HepG2 (cell line): ENCODE measurements around the gene WDR76. TPM values are rescaled to one million over a fixed set of nuclear protein-coding genes. Genes with fewer than 3 reads are reported as not detected.
"Not testable (repeated sequence)": the region's sequence is repeated elsewhere in the genome, so short reads cannot be mapped to it uniquely, and the experiment has no call there.

Experiments used
- ATAC-seq: fragments of 200-7000 bp; cut with Tn5 transposase; 3 replicates; pipeline ENCODE4 v1.9.1; 2020; ENCODE audit warnings: mild to moderate bottlenecking, moderate library complexity
- BruUV-seq: library from RNA; stranded (reverse); fragments of 400-500 nt; replicated peaks from 2 replicates; lab custom pipeline; 2021; lab: Mats Ljungman, UMichigan
- CTCF ChIA-PET: fragments of 300-600 bp; formaldehyde crosslinking; extraction: SDS; loops from one replicate; lab custom pipeline; 2021; ENCODE audit warnings: low total read pairs, inconsistent platforms, low intra/inter-chr PET ratio; lab: Yijun Ruan, JAX
- POLR2A ChIA-PET: fragments of 350-600 bp; sonication (Branson Sonifier 250); formaldehyde crosslinking; loops from one replicate; lab custom pipeline; 2020; ENCODE audit warnings: antibody characterized with exemption, inconsistent platforms; lab: Yijun Ruan, JAX
- DNase-seq: peaks from one replicate; pipeline ENCODE4 v3.0.0-alpha.2; 2015; ENCODE audit warnings: low spot score
- FAIRE-seq: peaks from 3 replicates; lab custom pipeline; 2011; peaks lifted over from hg19 to GRCh38; lab: Jason Lieb, UNC
- H2AFZ ChIP-seq: one replicate; pipeline ENCODE4 v1.6.1; 2011; ENCODE audit warnings: low read length, inconsistent platforms
- H3K27ac ChIP-seq: fragments of 300-600 bp; 3 replicates; pipeline ENCODE4 v1.8.0; 2011; ENCODE audit warnings: mixed run types, mild to moderate bottlenecking, mixed read lengths, low read length, inconsistent platforms; ENCODE audit not compliant: insufficient read depth; ENCODE audit errors: extremely low read length
- H3K27me3 ChIP-seq, 2 experiments: fragments of 200-600 bp in 1 of 2; 2 replicates in 1 of 2; 3 replicates in 1 of 2; pipeline versions ENCODE4 v1.6.0 to v1.8.0; 2011; ENCODE audit warnings: low read length in 2 of 2, mild to moderate bottlenecking in 2 of 2, moderate library complexity in 2 of 2, inconsistent platforms in 1 of 2; ENCODE audit not compliant: insufficient read depth in 2 of 2, control insufficient read depth in 1 of 2
- H3K36me3 ChIP-seq, 2 experiments: fragments of 200-600 bp in 1 of 2; replicated peaks in 1 of 2; 2 replicates in 1 of 2; 3 replicates in 1 of 2; pipeline versions ENCODE4 v1.5.1 to v1.8.0; 2011; ENCODE audit warnings: low read length in 2 of 2, inconsistent platforms in 1 of 2; ENCODE audit not compliant: insufficient read depth in 2 of 2, control insufficient read depth in 1 of 2
- H3K4me1 ChIP-seq: 2 replicates; pipeline ENCODE4 v1.5.1; 2012; ENCODE audit warnings: low read length, inconsistent platforms; ENCODE audit not compliant: insufficient read depth
- H3K4me2 ChIP-seq: 2 replicates; pipeline ENCODE4 v1.6.0; 2011; ENCODE audit warnings: low read depth, low read length, inconsistent platforms
- H3K4me3 ChIP-seq, 3 experiments: fragments of 200-600 bp in 1 of 3; sonication (generic), shearing (Covaris generic) in 1 of 3; replicated peaks in 1 of 3; 2 replicates each; pipeline ENCODE4 v1.5.1; 2011 to 2016; ENCODE audit warnings: low read length in 3 of 3, inconsistent platforms in 2 of 3, low read depth in 2 of 3, mild to moderate bottlenecking in 2 of 3, control low read depth in 1 of 3, mixed read lengths in 1 of 3; ENCODE audit not compliant: insufficient read depth in 1 of 3
- H3K79me2 ChIP-seq: one replicate; pipeline ENCODE4 v1.6.1; 2011; ENCODE audit warnings: low read length, inconsistent platforms; ENCODE audit not compliant: insufficient read depth
- H3K9ac ChIP-seq: 2 replicates; pipeline ENCODE4 v1.6.0; 2011; ENCODE audit warnings: mild to moderate bottlenecking, low read depth, low read length, inconsistent platforms; ENCODE audit not compliant: insufficient read depth
- H3K9me3 ChIP-seq: 2 replicates; pipeline ENCODE4 v1.5.1; 2012; ENCODE audit warnings: mild to moderate bottlenecking, low read length
- H4K20me1 ChIP-seq: 2 replicates; pipeline ENCODE4 v1.6.0; 2011; ENCODE audit warnings: inconsistent platforms, mild to moderate bottlenecking, low read length, moderate library complexity; ENCODE audit not compliant: insufficient read depth
- WGBS: methylation state at CpG from one replicate; pipeline ENCODE4 v1.1.6; 2017; ENCODE audit warnings: low lambda C conversion rate; 5-methylcytosine and 5-hydroxymethylcytosine counted together
- in situ Hi-C: cut with HindIII; loops from 2 replicates; pipeline ENCODE4 v1.10.0; 2017; ENCODE audit warnings: low pct_unique_long_range_greater_than_20kb; ENCODE audit not compliant: extremely low pct_ligation_motif_present
- intact Hi-C: fragments of 100-400 bp; cut with micrococcal nuclease; formaldehyde crosslinking; loops from one replicate; pipeline ENCODE4 v1.10.0; 2022; ENCODE audit not compliant: unreplicated experiment
- polyA plus RNA-seq, 8 experiments: library from polyadenylated mRNA; depleted of rRNA in 3 of 8; stranded (reverse) in 7 of 8; unstranded in 1 of 8; fragments of >200 nt; fragmentation: Illumina TruSeq in 4 of 8; extraction: Trizol in 4 of 8; gene quantifications; 2 replicates each; pipeline versions ENCODE4 v1.2.1 to v1.2.3, GENCODE V29; 2011 to 2016; ENCODE audit warnings: low read depth in 4 of 8, missing spikeins in 1 of 8, mixed read lengths in 1 of 8; ENCODE audit not compliant: insufficient read depth in 1 of 8
- total RNA-seq, 5 experiments: library from RNA; depleted of rRNA; stranded (reverse); fragments of >200 nt; fragmentation: Illumina TruSeq; extraction: Trizol; gene quantifications; 2 replicates each; pipeline ENCODE4 v1.2.3, GENCODE V29; 2016; ENCODE audit warnings: low read depth in 1 of 5

WDR76 gene
- total and polyA plus RNA-seq, 2 of the 13 experiments (the other 11 are each of a cell fraction or from before 2014, with no cell fraction given) = 1.1 to 9.7 TPM

DNA sequence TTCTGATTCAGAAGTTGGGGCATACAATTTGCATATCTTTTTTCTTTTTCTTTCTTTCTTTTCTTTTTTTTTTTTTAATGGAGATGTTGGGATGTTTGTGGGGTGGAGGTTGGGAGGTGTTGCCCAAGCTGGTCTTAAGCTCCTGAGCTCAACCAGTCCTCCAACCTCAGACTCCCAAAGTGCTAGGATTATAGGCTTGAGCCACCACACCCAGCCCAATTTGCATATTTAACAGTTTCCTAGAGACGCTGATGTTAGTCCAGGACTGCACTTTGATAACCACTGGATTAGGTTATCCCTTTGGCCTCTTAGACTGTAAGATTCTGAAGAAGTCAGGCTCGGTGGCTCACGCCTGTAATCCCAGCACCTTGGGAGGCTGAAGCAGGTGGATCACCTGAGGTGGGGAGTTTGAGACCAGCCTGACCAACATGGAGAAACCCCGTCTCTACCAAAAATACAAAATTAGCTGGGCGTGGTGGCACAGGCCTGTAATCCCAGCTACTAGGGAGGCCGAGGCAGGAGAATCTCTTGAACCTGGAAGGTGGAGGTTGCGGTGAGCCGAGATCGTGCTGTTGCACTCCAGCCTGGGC is 3.2 kb downstream of the WDR76 start:
- FAIRE-seq, BruUV-seq, ATAC-seq, H3K79me2 ChIP-seq, POLR2A ChIA-PET, H4K20me1 ChIP-seq, H3K36me3 ChIP-seq, DNase-seq, H3K9ac ChIP-seq, in situ Hi-C loops, H3K27ac ChIP-seq, H2AFZ ChIP-seq, CTCF ChIA-PET, H3K4me2 ChIP-seq, H3K27me3 ChIP-seq, H3K9me3 ChIP-seq, intact Hi-C loops, H3K4me3 ChIP-seq: not testable (repeated sequence)
- 86% methylated on average over 9 of the region's 9 CpGs for WGBS
- peaks cover 21% of the 10 kb centered on the region for H3K4me1 ChIP-seq

DNA sequence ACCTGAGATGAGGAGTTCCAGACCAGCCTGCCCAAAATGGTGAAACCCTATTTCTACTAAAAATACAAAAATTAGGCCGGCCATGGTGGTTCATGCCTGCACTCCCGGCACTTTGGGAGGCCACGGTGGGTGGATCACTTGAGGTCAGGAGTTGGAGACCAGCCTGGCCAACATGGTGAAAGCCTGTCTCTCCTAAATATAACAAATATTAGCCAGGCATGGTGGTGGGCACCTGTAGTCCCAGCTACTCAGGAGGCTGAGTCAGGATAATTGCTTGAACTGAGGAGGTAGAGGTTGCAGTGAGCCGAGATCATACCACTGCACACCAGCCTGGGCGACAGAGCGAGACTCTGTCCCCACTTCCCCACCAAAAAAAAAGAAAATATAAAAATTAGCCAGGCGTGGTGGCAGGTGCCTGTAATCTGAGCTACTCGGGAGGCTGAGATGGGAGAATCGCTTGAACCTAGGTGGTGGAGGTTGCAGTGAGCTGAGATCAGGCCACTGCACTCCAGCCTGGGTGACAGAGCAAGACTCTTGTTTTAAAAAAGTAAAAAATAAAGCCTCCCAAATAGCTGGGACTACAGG is 4.0 kb downstream of the WDR76 start:
- H3K4me2 ChIP-seq, in situ Hi-C loops, CTCF ChIA-PET, H3K9me3 ChIP-seq, intact Hi-C loops, H3K79me2 ChIP-seq, H2AFZ ChIP-seq, DNase-seq, POLR2A ChIA-PET, H3K36me3 ChIP-seq, BruUV-seq, ATAC-seq, H3K4me3 ChIP-seq, H3K9ac ChIP-seq, H4K20me1 ChIP-seq, H3K27ac ChIP-seq, FAIRE-seq, H3K27me3 ChIP-seq: not testable (repeated sequence)
- 81% methylated on average over 7 of the region's 9 CpGs for WGBS
- H3K4me1 ChIP-seq = peaks cover 15% of the 10 kb centered on the region

DNA sequence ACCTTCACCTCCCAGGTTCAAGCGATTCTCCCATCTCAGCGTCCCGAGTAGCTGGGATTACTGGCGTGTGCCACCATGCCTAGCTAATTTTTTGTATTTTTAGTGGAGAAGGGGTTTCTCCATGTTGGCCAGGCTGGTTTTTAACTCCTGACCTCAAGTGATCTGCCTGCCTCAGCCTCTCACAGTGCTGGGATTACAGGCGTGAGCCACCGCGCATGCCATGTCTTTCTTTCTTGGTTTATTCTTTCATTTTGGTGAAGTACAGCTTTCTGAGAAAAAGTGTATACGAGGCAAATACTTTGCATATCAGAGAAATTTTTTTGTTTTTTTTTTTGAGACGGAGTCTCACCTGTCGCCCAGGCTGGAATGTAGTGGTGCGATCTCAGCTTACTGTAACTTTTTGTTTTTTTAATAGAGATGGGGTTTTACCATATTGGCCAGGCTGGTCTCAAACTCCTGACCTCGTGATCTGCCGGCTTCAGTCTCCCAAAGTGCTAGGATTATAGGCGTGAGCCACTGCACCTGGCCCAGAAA is 4.8 kb downstream of the WDR76 start:
- H2AFZ ChIP-seq, H3K4me3 ChIP-seq, FAIRE-seq, BruUV-seq, in situ Hi-C loops, intact Hi-C loops, H3K9ac ChIP-seq, H3K9me3 ChIP-seq, DNase-seq, H3K36me3 ChIP-seq, H4K20me1 ChIP-seq, ATAC-seq, POLR2A ChIA-PET, CTCF ChIA-PET, H3K4me2 ChIP-seq, H3K79me2 ChIP-seq, H3K4me1 ChIP-seq, H3K27ac ChIP-seq, H3K27me3 ChIP-seq: not testable (repeated sequence)
- WGBS = 83% methylated on average over 14 of the region's 14 CpGs

DNA sequence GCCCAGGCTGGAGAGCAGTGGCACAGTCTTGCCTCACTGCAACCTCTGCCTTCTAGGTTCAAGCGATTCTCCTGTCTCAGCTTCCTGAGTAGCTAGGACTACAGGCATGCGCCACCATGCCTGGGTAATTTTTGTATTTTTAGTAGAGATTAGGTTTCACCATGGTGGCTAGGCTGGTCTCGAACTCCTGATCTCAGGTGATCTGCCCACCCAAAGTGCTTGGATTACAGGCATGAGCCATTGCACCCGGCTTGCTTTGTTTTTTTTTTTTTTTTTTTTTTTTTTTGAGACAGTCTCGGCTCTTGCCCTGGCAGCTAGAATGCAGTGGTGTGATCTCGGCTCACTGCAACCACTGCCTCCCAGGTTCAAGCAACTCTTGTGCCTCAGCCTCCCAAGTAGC is 5.7 kb downstream of the WDR76 start:
- WGBS = 74% methylated on average over 6 of the region's 6 CpGs
- H3K4me2 ChIP-seq, CTCF ChIA-PET, ATAC-seq, H3K27ac ChIP-seq, H3K79me2 ChIP-seq, H3K27me3 ChIP-seq, H2AFZ ChIP-seq, H3K9ac ChIP-seq, intact Hi-C loops, DNase-seq, H3K36me3 ChIP-seq, in situ Hi-C loops, H3K9me3 ChIP-seq, H4K20me1 ChIP-seq, FAIRE-seq, H3K4me3 ChIP-seq, BruUV-seq, H3K4me1 ChIP-seq: not testable (repeated sequence)
- POLR2A ChIA-PET = interaction anchor here (0.7 to 1.4 kb wide), 2 partner anchors 8 to 32 kb away, joined by 3 to 4 read pairs; partner anchors contain the start of genes HYPK and MFAP1
